ENCODE results near the gene CDK17. TPM values are rescaled to one million over a fixed set of nuclear protein-coding genes. Genes with fewer than 3 reads are reported as not detected.
"Not testable (repeated sequence)": the region's sequence is repeated elsewhere in the genome, so short reads cannot be mapped to it uniquely, and the experiment has no call there.

Gene CDK17
- total and polyA plus RNA-seq, 8 donors = 32.1 to 67.9 (median 53.2) TPM

DNA sequence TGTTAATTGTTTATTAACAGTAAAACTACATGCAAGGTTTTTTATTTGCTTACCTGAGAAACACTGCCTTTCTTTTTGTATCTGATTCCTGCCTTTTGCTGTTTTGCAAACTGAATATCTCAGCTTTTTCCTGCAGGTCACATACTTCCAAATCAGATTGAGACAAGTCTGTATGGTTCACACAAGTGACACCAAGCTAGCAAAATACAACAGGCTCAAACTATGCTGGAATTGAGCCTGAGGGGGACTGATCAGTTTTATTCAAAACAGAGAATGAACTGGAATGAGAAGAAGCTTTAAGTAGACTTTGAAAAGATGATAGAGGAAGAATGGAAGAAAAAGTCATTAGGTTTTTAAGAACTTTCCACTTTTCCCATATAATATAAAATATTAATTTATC, 12.2 kb upstream of the CDK17 start:
- Histone ChIP-seq H3K27ac (no peak overlapping the region), H3K4me3 (no peak overlapping the region), H3K4me1 (peaks cover 0 to 23% of the 10 kb centered on the region in 2 donors), H3K36me3 (no peaks in the 10 kb centered on the region), H3K9me3 (no peaks in the 10 kb centered on the region), H3K27me3 (no peaks in the 10 kb centered on the region)
- TF ChIP-seq, protein P1, sequence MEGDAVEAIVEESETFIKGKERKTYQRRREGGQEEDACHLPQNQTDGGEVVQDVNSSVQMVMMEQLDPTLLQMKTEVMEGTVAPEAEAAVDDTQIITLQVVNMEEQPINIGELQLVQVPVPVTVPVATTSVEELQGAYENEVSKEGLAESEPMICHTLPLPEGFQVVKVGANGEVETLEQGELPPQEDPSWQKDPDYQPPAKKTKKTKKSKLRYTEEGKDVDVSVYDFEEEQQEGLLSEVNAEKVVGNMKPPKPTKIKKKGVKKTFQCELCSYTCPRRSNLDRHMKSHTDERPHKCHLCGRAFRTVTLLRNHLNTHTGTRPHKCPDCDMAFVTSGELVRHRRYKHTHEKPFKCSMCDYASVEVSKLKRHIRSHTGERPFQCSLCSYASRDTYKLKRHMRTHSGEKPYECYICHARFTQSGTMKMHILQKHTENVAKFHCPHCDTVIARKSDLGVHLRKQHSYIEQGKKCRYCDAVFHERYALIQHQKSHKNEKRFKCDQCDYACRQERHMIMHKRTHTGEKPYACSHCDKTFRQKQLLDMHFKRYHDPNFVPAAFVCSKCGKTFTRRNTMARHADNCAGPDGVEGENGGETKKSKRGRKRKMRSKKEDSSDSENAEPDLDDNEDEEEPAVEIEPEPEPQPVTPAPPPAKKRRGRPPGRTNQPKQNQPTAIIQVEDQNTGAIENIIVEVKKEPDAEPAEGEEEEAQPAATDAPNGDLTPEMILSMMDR (IDR thresholded peaks at IDR 0.05) = no peak
- DNase-seq (no peak), ATAC-seq (no peak)
- intact Hi-C loops (cut with DNase I) = no loop called here

DNA sequence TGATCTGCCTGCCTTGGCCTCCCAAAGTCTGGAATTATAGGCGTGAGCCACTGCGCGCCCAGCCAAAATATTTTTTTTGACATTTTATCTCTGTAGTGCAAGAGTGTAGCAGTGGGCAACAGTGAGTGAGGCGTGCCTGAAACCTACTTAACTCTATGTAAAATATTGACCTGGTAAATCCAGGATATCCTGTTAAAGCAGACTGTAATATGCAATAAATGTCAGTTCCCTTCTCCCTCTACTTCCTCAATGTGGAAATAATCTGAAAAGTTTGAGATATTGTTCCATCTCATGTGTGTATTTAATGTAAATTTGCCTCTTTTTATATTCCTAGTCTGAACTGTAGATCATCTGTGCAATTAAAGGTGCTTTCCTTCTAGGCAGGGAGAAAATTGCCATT, 9.5 kb upstream of the CDK17 start:
- no peaks in the 10 kb centered on the region for H3K27me3 ChIP-seq
- H3K27ac ChIP-seq = no peak overlapping the region
- H3K4me3 ChIP-seq = no peak overlapping the region
- H3K9me3 ChIP-seq = no peaks in the 10 kb centered on the region
- H3K4me1 ChIP-seq = peaks cover 0 to 22% of the 10 kb centered on the region in 2 donors
- DNase-seq = no peak
- no peak for ATAC-seq
- TF ChIP-seq, protein P1 (IDR thresholded peaks at IDR 0.05) = no peak
- H3K36me3 ChIP-seq = no peaks in the 10 kb centered on the region
- intact Hi-C loops (cut with DNase I) = no loop called here

DNA sequence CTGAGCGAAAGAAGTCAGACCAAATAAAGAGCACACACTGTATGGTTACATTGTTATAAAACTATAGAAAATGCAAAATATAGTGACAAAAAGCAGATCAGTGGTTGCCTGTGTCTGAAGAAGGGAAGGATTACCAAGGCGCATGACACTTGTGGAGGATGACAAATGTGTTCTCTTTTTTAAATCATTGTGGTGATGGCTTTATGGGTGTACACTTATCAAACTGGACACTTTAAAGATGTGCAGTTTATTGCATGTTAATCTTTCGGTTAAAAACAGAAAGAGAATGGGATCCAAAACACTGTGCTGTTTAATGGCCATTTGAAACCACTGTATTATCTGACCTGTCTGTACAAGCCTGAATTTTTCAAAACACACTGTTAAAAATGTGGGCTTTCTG, 8.8 kb upstream of the CDK17 start:
- H3K36me3 ChIP-seq = no peaks in the 10 kb centered on the region
- ATAC-seq (no peak), DNase-seq (no peak)
- no peaks in the 10 kb centered on the region for H3K27me3 ChIP-seq
- no peak overlapping the region for H3K4me3 ChIP-seq
- TF ChIP-seq, protein P1 (IDR thresholded peaks at IDR 0.05) = no peak
- H3K9me3 ChIP-seq = no peaks in the 10 kb centered on the region
- intact Hi-C loops (cut with DNase I) = no loop called here
- no peak overlapping the region for H3K27ac ChIP-seq
- H3K4me1 ChIP-seq = peaks cover 0 to 22% of the 10 kb centered on the region in 2 donors

DNA sequence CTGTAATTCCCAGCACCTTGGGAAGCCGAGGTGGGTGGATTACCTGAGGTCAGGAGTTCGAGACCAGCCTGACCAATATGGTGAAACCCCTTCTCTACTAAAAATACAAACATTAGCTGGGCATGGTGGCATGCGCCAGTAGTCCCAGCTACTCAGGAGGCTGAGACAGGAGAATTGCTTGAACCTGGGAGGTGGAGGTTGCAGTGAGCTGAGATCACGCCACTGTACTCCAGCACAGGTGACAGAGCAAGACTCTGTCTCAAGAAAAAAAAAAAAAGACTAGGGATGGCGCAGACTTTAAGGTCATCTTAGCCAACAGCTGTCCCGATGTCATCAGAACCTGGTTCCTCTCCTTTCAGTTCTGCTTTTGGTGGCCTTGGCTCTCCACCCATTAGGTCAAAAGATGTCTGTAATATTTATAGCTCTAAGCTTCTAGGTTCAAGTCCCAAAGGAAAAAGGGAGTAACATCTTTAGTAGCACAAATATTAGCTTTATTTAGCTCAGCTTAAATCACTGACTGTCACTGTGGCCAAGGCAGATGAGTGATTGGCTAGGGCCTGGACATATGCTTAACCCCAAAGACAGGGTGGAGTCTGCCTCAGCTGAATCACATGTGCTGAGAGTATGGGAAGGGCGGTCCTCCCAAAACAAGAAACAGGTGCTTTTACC, 7.3 kb upstream of the CDK17 start:
- H3K36me3 ChIP-seq; H3K9me3 ChIP-seq; intact Hi-C loops (cut with DNase I); H3K27me3 ChIP-seq; H3K4me3 ChIP-seq: not testable (repeated sequence)
- H3K27ac ChIP-seq = peak overlapping the region in 1 of 2 donors; percentile 79
- ATAC-seq (peak; percentile 77), DNase-seq (peak in 1 of 4 donors; percentile 49)
- H3K4me1 ChIP-seq = peaks cover 0 to 22% of the 10 kb centered on the region in 2 donors

DNA sequence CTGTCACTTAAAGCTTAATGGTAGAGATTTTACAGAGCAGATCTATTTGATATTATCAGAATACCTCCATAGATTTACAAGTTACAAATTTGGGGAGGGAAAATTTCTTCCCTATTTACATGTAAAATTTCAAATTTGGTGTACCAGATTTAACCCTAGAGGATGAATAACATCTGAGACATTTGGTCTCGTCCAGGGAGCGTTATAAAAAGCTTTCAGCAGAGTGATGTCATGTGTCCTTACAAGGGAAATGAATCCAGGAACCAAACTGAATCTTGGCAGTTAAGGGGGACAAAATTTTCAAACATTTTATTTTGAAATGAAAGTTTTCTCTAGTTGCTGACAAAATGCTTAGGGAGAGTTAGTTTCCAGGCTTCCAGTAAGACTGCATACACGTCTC, 4.5 kb upstream of the CDK17 start:
- DNase-seq = no peak
- peaks cover 6 to 33% of the 10 kb centered on the region in 2 donors for H3K4me1 ChIP-seq
- H3K9me3 ChIP-seq = no peaks in the 10 kb centered on the region
- TF ChIP-seq, protein P1 (IDR thresholded peaks at IDR 0.05) = no peak
- no peak for ATAC-seq
- H3K4me3 ChIP-seq = no peak overlapping the region
- intact Hi-C loops (cut with DNase I) = no loop called here
- no peak overlapping the region for H3K27ac ChIP-seq
- no peaks in the 10 kb centered on the region for H3K27me3 ChIP-seq
- H3K36me3 ChIP-seq = no peaks in the 10 kb centered on the region

DNA sequence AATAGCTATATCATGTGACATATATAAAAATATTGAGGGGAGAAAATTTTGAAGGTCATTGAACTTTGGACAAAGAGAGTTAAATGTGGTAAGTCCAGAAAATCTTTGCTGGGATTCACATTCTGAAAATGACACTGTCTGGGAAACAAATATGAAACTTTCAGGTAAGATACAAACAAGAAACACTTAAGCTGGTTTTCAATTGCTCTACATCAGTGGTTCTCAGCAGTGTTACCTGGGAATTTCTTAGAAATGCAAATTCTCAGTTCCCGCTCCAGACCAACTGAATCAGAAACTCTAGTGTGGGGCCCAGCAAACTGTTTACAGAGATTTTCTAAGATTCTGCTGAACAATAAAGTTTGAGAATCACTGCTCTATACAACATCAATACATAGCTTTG, 3.6 kb upstream of the CDK17 start:
- intact Hi-C loops (cut with DNase I) = no loop called here
- DNase-seq = no peak
- Histone ChIP-seq H3K27me3 (no peaks in the 10 kb centered on the region), H3K27ac (no peak overlapping the region), H3K4me1 (peaks cover 6 to 28% of the 10 kb centered on the region in 2 donors), H3K9me3 (no peaks in the 10 kb centered on the region), H3K4me3 (no peak overlapping the region), H3K36me3 (no peaks in the 10 kb centered on the region)
- ATAC-seq = no peak
- TF ChIP-seq, protein P1 (IDR thresholded peaks at IDR 0.05) = no peak

DNA sequence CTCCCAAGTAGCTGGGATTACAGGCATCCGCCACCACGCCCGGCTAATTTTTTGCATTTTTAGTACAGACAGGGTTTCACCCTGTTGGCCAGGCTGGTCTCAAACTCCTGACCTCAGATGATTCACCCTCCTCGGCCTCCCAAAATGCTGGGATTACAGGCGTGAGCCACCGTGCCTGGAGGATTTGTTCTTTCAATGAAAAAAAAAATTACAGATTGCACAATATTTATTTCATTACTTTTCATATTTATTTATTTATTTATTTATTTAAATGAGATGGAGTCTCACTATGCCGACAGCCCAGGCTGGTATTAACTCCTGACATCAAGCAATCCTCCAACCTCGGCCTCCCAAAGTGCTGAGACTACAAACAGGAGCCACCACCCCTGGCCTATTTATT, 2.3 kb upstream of the CDK17 start:
- H3K27ac ChIP-seq; H3K9me3 ChIP-seq; ATAC-seq; H3K4me3 ChIP-seq; H3K36me3 ChIP-seq; intact Hi-C loops (cut with DNase I); DNase-seq; H3K27me3 ChIP-seq: not testable (repeated sequence)
- H3K4me1 ChIP-seq = peaks cover 9 to 30% of the 10 kb centered on the region in 2 donors
